Activated CD8-positive, alpha-beta T cell treated with anti-CD3 and anti-CD28 coated beads for 36 hours (primary cell): ENCODE data around the gene FGF14. TPM values are rescaled to one million over a fixed set of nuclear protein-coding genes. Genes with fewer than 3 reads are reported as not detected.

Experiments used
- ATAC-seq: fragments of 200-7000 bp; cut with Tn5 transposase; one replicate; pipeline ENCODE4 v1.10.0; 2021; ENCODE audit warnings: mild to moderate bottlenecking, moderate library complexity
- CTCF ChIA-PET: fragments of 350-600 bp; sonication (Branson Sonifier 250); formaldehyde crosslinking; loops from one replicate; lab custom pipeline; 2021; ENCODE audit warnings: antibody characterized with exemption; lab: Charles Lee
- POLR2A ChIA-PET: fragments of 350-600 bp; sonication (Branson Sonifier 250); formaldehyde crosslinking; loops from one replicate; lab custom pipeline; 2021; ENCODE audit warnings: antibody characterized with exemption; lab: Charles Lee
- DNase-seq: peaks from one replicate; pipeline ENCODE4 v3.0.0-alpha.2; 2020
- H3K27ac Mint-ChIP-seq: one replicate; pipeline ENCODE4 v1.8.0; 2021; ENCODE audit warnings: mild to moderate bottlenecking, mixed read lengths
- H3K27me3 Mint-ChIP-seq: one replicate; pipeline ENCODE4 v1.8.0; 2021; ENCODE audit warnings: mixed read lengths
- H3K36me3 Mint-ChIP-seq: one replicate; pipeline ENCODE4 v1.8.0; 2021; ENCODE audit warnings: low read depth, mixed read lengths
- H3K4me1 Mint-ChIP-seq: one replicate; pipeline ENCODE4 v1.8.0; 2021; ENCODE audit warnings: low read depth, mixed read lengths
- H3K4me3 Mint-ChIP-seq: one replicate; pipeline ENCODE4 v1.8.0; 2021; ENCODE audit warnings: mild to moderate bottlenecking, moderate library complexity, mixed read lengths
- H3K9me3 Mint-ChIP-seq: one replicate; pipeline ENCODE4 v1.8.0; 2021; ENCODE audit warnings: mixed read lengths
- intact Hi-C: fragments of 100-400 bp; cut with micrococcal nuclease; formaldehyde crosslinking; loops from one replicate; pipeline ENCODE4 v1.10.0; 2022
- total RNA-seq, 2 experiments: library from RNA; stranded (reverse); gene quantifications; one replicate each; pipeline ENCODE4 v1.2.3, GENCODE V29; 2021
- TF ChIP-seq, protein P1 (sequence below): fragments of 200-600 bp; IDR thresholded peaks from one replicate; pipeline ENCODE4 v1.8.0; 2022; ENCODE audit warnings: antibody characterized with exemption, mild to moderate bottlenecking

FGF14 gene
- total RNA-seq, 2 experiments from 2014 or later = not detected

DNA sequence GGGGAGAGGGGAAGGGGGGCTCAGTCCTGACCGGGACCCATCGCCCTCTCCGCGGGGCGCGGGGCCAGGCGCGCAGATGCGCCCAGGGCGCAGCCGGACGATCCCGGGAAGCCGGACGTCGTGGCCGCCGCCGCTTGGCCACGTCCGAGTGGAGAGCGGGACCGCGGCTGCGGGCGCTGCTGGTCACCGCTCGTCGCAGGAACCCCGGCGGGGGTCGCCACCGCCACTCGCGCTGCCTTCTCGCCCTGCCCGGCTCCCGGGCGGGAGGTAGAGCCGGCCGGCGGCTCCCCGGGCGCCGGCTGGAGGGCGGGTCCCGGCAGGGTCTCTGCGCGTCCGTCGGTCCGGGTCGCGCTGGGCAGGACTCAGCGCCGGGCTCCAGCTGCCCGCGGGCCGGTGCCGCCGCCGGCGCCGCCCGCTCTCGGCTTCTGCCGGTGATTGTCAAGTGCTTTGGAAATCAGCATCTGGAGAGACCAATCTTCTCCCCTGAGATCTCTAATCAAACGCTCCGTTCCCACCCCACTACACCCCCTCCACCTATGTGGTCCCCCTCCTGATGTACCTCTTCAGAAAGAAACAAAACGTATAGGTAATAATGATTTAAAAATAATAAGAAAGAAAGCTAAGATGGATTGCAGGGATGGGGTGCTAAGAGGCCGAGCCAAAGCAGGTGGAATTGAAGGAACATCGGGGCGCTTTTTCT is 484.9 kb downstream of the FGF14 start:
- no peaks in the 10 kb centered on the region for H3K36me3 Mint-ChIP-seq
- POLR2A ChIA-PET = no interaction called here
- peaks cover 48% of the 10 kb centered on the region for H3K27me3 Mint-ChIP-seq
- ATAC-seq (no peak), DNase-seq (no peak)
- CTCF ChIA-PET = no interaction called here
- TF ChIP-seq, protein P1, sequence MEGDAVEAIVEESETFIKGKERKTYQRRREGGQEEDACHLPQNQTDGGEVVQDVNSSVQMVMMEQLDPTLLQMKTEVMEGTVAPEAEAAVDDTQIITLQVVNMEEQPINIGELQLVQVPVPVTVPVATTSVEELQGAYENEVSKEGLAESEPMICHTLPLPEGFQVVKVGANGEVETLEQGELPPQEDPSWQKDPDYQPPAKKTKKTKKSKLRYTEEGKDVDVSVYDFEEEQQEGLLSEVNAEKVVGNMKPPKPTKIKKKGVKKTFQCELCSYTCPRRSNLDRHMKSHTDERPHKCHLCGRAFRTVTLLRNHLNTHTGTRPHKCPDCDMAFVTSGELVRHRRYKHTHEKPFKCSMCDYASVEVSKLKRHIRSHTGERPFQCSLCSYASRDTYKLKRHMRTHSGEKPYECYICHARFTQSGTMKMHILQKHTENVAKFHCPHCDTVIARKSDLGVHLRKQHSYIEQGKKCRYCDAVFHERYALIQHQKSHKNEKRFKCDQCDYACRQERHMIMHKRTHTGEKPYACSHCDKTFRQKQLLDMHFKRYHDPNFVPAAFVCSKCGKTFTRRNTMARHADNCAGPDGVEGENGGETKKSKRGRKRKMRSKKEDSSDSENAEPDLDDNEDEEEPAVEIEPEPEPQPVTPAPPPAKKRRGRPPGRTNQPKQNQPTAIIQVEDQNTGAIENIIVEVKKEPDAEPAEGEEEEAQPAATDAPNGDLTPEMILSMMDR = no peak
- no peak overlapping the region for H3K4me3 Mint-ChIP-seq
- H3K4me1 Mint-ChIP-seq = no peaks in the 10 kb centered on the region
- no peak overlapping the region for H3K27ac Mint-ChIP-seq
- no peaks in the 10 kb centered on the region for H3K9me3 Mint-ChIP-seq
- intact Hi-C loops = no loop called here

DNA sequence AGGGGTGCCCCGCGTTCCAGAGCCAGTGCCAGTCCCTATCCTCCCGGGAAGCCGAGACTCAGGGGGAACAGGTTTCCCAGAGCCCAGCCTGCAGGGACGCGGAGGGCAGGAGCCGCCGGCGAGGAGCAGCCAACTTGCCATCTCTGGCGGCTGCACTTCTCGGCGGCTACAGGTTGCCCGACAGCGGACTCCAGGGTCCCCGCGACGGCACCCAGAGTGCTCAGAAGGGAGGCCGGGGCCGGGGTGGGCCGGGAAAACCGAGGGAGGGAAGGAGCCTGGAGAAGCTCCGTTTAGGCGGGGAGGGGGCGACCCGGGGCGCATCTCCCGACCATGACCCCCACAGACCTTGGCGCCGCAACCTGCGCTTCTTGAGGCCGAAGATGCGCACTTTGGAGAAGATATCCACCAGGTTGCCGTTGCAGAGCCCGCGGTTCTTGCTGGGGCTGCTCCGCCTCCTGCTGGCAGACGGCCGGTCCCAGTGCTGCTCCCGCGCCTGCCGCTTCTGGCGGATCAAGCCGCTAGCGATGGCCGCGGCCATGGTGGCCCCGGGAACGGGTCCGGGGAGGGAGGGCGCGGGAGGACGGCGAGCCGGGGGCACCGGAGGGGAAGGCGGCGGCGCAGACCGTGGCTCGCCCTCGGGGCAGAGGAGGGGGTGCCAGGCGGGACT is 485.6 kb downstream of the FGF14 start:
- no peaks in the 10 kb centered on the region for H3K9me3 Mint-ChIP-seq

DNA sequence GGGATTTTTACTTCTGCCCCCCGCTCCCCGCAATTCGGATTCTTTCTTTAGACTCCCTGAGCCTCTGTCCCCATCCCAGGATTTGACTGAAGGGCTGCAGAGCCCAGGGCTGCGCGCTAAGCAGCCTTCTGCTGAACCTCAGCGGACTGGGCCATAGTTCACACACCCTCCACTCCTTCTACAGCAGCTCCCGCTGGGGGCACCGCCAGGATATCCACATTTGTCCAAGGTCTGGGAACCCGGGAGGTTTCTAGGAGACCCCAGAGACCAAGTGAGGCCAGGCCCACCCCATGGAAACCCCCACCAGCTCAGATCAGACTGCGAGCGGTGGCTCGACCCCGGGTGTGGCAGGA is 486.1 kb downstream of the FGF14 start:
- ATAC-seq = no peak
- TF ChIP-seq, protein P1 = no peak
- Mint-ChIP-seq H3K9me3 (no peaks in the 10 kb centered on the region), H3K36me3 (no peaks in the 10 kb centered on the region), H3K4me1 (no peaks in the 10 kb centered on the region), H3K4me3 (no peak overlapping the region), H3K27me3 (peaks cover 39% of the 10 kb centered on the region), H3K27ac (no peak overlapping the region)
- ChIA-PET POLR2A (no interaction called here), CTCF (interaction anchor here (0.6 kb wide), 1 partner anchor 1158 kb away, joined by 3 read pairs; no protein-coding TSS in a partner anchor)
- intact Hi-C loops = no loop called here
- no peak for DNase-seq

More for the DNA sequence above, 485.6 kb downstream of the FGF14 start:
- ChIA-PET CTCF (interaction anchor here (0.6 kb wide), 1 partner anchor 1158 kb away, joined by 3 read pairs; no protein-coding TSS in a partner anchor), POLR2A (no interaction called here)
- Mint-ChIP-seq H3K27me3 (peaks cover 41% of the 10 kb centered on the region), H3K27ac (no peak overlapping the region), H3K4me1 (no peaks in the 10 kb centered on the region), H3K36me3 (no peaks in the 10 kb centered on the region), H3K4me3 (no peak overlapping the region)
- intact Hi-C loops = no loop called here
- no peak for DNase-seq
- TF ChIP-seq, protein P1 = no peak
- ATAC-seq = no peak

DNA sequence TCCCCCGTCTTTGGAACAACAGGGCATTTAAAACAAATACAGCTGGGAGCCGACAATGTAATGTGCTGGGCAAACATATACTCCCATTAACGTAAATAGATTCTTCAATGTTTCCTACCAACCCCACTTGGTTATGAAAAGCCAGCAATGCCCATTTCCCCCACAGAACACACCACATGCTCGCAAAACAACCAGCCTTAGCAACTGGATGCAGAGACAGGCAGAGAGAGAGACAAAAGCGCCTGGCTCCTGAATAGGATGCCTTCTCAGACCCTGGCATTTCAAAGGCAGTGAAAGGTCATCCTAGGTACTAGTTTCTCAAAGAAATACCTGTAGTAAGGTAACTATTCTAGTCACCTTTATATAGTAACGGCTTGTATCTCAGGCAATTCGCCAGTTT is 486.5 kb downstream of the FGF14 start:
- Mint-ChIP-seq H3K27ac (no peak overlapping the region), H3K4me1 (no peaks in the 10 kb centered on the region), H3K9me3 (no peaks in the 10 kb centered on the region), H3K4me3 (no peak overlapping the region), H3K27me3 (peaks cover 37% of the 10 kb centered on the region), H3K36me3 (no peaks in the 10 kb centered on the region)
- POLR2A ChIA-PET = no interaction called here
- CTCF ChIA-PET = no interaction called here
- ATAC-seq (no peak), DNase-seq (no peak)
- TF ChIP-seq, protein P1 = no peak
- intact Hi-C loops = no loop called here

DNA sequence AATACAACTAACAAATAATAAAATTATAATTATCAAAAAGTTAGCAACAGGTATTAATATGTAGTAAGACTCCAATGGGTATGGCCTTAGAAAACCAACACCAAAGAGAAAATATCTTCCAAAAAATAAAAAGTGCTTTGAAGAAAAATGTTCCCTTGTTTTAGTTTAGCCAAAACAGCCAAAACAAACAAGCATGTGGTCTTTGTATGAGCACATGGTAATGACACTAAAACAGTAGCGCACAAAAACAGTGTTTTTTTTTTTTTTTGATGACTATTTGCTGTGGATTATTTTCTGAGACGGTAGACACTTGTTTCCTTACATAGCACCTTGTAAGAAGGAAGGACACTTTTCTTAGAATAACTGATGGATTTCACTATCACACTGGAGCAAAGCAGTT is 490.1 kb downstream of the FGF14 start:
- ATAC-seq (no peak), DNase-seq (no peak)
- H3K27ac Mint-ChIP-seq = no peak overlapping the region
- TF ChIP-seq, protein P1 = no peak
- POLR2A ChIA-PET = no interaction called here
- peaks cover 10% of the 10 kb centered on the region for H3K27me3 Mint-ChIP-seq
- no peaks in the 10 kb centered on the region for H3K4me1 Mint-ChIP-seq
- no peaks in the 10 kb centered on the region for H3K36me3 Mint-ChIP-seq
- no peaks in the 10 kb centered on the region for H3K9me3 Mint-ChIP-seq
- no peak overlapping the region for H3K4me3 Mint-ChIP-seq
- CTCF ChIA-PET = no interaction called here
- intact Hi-C loops = no loop called here
